ENCODE measurements around the gene NFATC3.

NFATC3 gene

DNA sequence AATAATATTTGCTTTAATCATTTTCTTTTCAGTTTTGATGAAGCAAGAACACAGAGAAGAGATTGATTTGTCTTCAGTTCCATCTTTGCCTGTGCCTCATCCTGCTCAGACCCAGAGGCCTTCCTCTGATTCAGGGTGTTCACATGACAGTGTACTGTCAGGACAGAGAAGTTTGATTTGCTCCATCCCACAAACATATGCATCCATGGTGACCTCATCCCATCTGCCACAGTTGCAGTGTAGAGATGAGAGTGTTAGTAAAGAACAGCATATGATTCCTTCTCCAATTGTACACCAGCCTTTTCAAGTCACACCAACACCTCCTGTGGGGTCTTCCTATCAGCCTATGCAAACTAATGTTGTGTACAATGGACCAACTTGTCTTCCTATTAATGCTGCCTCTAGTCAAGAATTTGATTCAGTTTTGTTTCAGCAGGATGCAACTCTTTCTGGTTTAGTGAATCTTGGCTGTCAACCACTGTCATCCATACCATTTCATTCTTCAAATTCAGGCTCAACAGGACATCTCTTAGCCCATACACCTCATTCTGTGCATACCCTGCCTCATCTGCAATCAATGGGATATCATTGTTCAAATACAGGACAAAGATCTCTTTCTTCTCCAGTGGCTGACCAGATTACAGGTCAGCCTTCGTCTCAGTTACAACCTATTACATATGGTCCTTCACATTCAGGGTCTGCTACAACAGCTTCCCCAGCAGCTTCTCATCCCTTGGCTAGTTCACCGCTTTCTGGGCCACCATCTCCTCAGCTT, 105.8 kb downstream of the NFATC3 start:
- peak; percentile 6 for DNase-seq

DNA sequence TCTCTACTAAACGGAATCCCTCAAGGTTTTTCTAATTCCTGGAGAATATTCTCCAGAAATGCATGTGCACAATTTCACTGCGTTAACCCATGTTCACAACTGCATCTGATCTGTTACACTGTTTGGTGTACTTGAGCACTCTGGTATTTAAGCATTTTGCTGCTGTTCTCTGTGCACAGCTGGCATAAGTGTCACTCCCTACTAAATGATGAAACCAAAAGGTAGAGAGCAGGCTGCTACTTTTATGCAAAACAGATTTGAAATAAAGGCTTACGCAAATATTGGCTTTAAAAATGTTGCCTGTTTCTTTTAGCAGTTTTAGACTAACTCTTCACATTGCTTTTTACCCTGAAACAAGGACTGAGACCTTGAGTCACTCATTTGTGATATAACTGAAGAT, 109.1 kb downstream of the NFATC3 start:
- no peak for DNase-seq

DNA sequence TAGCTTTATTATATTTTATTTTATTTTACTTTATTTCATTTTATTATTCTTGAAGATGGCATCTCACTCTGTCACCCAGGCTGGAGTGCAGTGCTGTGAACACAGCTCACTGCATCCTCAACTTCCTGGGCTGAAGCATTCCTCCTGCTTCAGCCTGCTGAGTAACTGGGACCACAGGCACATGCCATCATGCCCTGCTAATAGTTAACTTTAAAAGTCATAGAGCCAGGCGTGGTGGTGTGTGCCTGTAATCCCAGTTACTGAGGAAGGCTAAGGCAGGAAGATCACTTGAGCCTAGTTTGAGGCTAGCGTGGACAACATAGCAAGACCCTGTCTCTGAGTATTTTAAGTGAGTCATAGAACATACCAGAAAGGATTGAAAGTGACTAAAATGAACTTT, 112.1 kb downstream of the NFATC3 start:
- peak; percentile 9 for DNase-seq

DNA sequence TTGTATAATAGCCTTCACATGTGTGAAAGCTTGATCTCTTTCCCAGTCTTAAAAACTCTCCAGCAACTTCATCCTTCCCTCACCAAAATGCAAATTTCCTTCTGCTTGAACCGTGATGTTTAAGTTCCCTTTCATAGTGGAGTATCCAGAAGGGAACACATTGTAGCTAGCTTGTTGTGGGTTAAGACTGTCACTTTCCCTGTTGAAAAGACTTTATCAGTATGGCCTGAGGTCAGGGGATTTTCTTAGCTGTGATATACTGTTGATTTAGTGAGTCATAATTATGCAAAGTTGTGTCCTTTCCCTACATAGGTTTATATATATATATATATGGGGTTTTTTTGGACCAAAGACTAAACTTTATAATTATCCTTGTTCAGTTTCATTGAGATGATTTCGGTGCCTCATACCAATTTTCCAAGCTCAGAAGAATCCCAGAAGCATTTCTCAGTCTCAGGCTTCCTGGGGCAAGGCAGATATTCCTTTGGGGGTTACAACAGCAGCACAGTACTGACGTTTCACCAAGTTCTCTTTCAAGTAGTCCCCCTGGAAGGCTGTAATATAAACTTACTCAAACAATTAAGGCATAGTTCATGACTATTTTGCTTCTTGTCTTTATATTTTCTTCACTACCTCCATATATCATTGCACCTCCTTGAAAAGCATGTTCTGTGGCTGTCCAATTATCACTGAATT, 115.1 kb downstream of the NFATC3 start:
- DNase-seq, result peak; percentile 25

DNA sequence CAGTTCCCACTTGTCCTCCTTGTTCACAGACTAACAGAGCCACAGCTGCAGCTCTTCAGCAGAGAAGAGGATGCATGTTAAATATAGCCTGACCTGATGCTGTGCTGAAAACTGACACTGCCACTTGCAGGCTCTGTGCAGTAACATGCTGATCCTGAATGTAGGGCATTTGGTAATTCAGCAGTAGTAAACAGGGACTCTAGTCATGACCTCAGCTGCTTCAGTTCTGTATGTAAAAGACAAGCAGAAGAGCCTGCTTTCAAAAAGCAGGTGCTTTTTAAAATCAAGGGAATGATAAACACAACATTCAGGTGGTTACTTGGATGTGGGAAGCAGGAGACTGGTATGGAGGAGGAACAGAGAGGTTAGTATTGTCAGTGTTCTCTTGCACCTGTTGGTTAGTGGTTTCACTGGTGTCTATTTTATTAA, 116.9 kb downstream of the NFATC3 start:
- DNase-seq, result no peak

DNA sequence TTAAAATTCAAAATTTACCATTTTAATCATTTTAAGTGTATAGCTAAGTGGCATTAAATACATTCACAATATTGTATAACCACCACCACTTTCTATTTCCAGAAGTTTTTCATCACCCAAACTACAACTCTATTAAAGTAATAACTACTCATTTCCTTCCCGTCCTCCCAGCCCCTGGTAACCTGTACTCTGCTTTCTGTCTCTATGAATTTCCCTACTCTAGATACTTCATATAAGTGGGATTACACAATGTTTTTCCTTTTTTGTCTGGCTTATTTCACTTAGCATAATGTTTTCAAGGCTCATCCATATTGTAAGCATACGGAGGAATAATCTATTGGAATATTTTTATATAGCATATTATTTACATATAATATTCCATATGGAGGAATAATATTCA, 121.1 kb downstream of the NFATC3 start:
- DNase-seq, result no peak

DNA sequence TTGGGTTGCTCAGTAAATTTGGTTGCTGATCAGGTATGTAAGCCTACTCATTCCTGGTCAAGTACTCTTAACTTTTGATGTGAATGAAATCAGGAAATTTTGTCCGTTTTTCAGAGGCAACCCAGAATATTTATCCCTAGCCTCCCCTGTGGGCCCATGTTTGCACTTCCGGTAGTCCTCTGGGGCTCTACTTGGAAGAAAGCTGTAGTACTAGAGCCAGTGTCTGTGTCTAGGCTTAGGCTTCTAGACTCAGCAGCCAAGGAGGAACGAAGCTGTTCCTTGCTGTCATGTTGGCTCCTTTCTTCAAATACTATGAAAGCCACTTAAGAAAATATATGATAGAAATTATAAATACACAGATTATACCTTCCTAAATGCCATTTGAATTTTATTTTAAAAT, 129.6 kb downstream of the NFATC3 start:
- no peak for DNase-seq

DNA sequence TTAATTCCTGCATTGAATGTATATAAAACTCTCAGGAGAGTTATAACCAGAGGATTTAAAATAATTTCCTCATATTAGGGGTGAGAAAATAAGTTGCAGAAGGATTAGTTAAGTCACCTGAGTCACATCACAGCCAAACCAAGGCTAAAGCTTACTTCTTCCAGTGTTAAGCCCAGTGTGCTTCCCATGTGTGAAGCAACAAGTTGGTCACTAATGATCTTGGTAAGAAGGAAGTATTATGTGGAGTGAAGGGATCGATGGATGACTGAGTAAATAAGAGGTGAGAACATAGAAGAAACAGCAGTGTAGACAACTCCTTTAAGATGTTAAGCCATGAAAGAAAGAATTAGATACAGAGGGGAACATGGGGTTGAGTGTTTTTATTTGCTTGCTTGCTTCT, 130.1 kb downstream of the NFATC3 start:
- no peak for DNase-seq

DNA sequence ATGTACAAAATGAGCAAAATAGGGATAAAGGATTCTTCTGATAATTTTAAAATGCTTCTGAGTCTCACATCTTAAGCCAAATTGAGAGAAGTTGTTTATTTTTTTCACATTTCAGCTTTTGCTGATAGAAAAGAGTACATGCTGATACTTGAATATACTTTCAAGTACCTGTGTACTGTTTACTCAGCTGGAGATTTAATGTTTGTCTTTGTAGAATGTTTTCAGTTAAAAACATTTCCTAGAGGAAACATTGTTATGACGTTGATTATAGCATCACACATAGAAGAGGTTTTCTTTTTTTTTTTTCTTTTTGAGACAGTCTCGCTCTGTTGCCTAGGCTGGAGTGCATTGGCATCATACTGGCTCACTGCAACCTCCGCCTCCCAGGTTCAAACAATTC, 131.1 kb downstream of the NFATC3 start:
- DNase-seq, result no peak

DNA sequence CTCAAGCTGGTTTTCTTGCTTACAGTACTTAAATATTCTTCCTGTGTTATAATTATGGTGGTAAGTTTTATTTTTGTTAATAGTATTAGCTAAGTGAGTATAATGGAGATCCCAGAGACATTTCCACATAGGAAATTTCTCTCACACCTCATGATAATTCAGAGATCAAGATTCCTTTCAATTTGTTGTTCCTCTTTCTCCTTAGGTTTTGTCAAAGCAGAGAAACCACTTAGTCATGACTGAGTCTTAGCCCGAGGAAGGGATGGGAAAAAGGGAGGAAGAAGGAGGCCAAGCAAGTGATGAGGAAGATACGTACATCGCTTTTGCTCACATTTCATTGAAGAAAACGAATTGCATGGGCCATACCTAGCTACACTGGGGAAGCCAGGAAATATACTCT, 132.3 kb downstream of the NFATC3 start:
- DNase-seq, result no peak

DNA sequence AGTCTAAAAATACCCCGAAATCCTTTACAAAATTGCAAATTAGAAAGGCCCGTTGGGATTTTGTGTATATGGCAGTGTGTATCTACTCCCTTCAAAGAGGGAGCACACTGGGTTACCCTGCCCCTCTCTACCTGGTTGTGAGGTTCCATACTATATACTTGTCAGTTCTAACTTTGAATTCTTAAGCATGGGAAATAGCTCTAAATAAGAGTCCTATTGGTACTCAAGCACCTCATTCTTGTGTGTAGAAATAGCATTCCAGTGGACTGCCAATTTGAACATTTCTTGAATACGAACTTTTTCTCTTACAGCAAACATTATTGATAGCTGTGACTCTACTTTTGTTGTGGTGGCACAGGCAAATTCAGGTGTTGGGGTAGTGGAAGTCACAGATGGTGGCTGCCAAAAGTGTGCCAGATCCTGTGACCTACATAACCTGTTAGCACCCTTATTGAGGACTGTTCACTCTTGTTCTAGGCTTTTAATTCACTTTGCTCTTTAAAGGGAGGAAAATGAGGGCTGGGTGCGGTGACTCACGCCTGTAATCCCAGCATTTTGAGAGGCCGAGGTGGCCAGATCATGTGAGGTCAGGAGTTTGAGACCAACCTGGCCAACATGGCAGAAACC, 134.7 kb downstream of the NFATC3 start:
- DNase-seq, result no peak

DNA sequence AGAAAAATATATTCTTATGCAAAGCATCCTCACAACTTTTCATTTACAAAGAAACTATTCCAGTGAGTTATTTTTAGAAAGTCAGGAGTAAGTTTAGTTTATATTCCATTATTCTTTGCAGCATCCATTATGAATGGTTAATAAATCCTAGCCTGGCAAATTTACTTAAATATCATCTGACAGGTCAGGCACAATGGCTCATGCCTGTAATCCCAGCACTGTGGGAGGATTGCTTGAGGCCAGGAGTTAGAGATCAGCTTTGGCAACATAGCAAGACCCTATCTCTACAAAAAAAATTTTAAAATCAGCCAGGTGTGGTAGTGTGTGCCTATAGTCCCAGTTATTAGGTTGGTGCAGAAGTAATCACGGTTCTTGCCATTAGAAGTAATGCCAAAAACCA, 137.9 kb downstream of the NFATC3 start:
- no peak for DNase-seq

DNA sequence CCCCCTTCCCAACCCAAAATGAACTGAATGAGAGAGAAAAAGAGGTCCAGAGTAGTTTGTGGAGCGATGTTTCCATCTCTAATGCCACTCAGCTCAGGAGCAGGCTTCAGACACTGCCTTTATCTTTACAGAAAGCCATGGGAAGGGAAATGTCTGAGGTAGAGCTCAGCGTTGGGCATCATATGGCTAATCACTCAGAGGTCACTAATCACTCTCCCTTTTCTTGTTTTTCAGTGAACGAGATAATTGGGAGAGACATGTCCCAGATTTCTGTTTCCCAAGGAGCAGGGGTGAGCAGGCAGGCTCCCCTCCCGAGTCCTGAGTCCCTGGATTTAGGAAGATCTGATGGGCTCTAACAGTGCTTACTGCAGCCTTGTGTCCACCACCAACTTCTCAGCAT, 140.9 kb downstream of the NFATC3 start:
- no peak for DNase-seq

DNA sequence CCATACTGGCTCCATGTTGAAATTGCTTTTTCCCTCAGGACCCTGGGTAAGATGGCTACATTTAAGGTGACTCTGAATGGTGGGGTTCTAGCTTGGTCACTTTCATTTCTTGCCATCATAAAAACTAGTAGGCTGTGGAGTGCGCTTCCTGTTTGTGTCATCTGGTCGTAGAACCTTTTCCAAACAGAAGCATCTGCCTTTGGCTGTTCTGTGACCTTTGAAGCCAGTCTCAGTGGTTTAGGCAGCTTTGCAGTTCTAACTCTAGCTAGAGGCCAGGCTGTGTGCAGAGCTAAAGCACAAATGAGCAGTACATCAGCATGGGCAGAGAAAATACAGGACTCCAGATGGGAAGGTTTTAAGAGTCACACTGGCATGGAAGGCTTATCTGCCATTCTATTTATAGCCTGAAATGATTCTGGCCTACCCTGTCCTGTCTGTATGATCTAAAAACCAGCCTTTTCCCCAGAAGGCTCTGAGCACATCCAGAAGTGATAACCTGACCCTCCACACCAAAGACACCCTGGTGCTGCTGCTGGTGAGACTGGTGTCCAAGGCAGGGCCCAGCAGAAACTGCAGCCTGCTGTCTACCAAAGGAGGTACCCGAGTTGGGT, 142.1 kb downstream of the NFATC3 start:
- DNase-seq, result no peak

DNA sequence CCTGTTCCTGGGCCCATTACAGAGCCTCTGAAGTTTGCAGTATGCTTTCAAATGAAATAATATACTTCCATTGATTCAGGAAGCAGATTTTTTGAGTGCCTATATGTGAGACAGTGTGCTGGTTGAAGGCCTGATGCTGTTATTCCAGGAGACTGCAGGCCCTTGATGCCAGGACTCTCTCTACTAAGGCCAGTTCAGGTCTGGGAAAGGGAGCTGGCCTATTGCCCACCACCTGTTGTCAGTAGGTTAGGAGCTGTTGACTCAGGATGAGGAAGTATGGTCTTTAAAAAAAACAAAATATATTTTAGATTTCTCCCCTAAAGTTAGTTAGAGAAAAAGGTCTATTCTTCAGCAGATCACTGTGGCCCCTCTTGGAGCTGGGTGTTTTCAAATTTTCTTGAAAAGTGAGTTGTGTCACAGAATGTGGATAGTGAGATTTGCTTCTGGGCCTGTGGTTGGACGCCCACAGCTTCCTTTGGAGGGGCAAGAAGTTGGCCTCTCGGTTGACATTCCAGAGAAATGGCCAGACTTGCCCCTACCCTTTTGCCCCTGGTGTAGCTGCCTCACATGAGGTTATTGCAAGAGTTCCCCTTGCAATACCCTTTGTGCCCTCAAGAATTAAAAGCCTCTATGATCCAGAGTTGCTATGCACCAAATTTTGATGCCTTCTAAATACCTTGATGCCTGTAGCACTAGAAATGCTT, 142.8 kb downstream of the NFATC3 start:
- no peak for DNase-seq

DNA sequence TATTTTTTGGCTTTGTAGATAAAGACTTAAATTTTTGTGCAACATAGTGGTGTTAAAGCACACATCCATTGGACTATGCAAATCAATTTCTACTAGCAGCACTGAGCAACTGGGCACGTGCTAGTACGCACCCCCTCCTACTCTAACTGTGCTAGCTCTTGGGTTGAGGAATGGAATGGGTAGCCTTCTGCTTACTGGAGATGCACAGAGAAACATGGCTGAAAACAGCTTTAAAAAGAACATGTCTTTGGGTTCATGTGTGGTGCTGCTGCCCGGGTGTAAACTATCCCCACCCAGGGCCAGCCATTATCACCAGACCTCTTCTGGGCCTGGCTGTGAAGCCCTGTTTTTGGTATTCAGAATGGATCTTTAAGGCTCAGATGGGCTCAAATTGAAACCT, 143.5 kb downstream of the NFATC3 start:
- DNase-seq, result no peak

DNA sequence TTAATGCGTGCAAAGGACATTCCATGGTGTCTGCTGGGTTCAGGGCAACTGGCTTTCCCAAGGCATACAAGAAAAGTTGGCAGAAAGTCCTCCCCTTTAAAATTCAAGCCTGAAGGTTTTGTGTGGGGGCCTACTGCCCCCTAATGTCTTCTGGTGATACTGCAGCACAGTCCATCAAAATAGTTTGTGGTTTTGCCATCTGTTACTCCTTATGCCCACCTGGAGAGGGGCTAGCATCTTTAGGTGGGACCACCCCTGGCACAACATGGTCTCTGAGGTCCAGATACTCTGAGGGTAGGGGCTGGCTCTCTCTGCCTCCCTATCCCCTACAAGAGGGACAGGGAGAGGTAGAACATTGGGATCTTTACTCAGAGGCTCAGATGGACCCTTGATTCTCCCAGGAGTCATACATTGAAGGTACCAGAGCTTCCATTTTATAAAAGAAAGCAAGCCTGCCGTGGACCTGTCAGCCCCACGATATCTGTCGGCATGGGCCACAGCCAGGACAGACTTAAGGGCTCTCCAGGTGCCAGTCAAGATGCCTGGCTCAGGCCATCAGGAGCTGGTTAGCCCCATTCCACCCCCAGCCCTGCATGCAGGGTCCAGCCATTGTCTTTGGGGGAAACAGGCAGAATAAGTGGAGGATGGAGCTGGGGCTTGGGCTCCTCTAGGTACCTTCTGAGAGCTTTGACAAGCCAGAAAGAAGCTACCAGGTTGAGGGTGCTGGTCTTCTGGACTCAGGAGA, 144.4 kb downstream of the NFATC3 start:
- peak; percentile 67 for DNase-seq

DNA sequence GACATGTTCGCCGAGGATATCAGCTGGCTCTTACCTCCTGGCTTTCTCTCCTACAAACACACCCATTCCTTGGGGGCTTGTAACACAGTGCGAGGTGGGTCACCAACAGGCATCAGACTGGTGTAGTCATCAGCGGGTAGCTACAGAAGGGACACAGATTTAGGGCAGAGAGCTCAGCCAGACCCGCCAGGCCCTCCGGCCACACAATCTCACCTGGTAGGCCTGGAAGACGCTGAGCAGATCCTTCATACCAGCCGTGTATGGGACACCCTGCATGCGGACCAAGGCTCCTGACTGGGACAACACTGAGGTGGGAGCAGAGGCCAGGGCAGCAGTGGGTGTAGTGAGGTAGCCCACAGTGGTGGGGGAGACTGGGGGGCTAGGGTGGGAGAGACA, 145.0 kb downstream of the NFATC3 start:
- no peak for DNase-seq

DNA sequence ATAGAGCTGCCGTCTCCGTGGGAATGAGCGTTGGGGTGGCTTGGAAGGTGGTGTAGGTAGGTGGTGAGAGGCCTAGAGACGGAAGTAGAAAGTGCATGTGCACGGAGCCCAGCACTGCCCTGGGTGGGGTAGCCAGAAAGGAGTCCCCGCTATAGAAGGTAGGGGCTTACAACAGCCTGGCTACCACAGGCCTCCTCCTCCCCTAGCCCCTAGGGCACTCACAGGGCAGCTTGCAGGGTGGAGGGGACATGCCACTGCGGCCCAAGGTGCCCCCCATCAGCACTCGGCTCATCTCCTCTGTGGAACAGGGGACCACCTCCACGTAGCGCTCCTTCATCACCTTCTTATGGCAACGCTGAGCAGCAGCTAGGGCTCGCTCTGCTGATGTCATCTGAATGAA, 145.8 kb downstream of the NFATC3 start:
- no peak for DNase-seq

DNA sequence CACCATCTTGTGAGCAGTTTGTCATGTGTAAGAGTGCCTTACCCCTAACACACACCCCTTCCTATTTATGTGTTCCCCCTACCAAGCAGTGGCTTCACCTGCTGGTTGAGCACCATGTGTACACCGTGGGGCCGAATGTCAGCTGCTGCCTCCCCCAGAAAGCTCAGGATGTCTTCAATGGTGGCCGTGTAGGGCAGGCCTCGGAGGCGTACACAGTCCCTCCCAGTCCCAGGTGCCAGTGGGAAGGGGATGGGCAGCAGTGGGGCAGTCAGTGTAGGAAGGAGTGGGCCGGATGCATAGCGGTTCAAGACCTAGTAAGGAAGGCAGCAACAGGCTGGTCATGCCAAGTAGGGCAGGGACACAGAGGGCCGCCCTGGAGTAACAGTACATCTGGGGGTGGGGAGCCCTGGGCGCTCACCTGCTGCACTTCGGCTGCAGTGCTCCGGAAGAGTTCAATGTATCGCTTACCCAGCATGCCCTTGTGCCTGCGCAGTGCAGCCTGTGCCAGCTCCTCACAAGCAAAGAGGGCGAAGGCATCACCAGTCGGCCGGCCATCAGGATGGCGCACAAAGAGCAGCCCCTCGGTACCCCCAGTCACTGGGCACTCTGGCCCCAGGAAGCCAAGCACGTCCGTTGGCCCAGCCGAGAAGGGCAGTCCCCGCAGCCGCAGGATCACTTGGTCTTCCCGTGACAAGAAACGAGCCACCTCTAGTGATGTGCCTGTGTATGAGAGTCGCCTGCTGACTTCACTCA, 146.4 kb downstream of the NFATC3 start:
- DNase-seq, result no peak

DNA sequence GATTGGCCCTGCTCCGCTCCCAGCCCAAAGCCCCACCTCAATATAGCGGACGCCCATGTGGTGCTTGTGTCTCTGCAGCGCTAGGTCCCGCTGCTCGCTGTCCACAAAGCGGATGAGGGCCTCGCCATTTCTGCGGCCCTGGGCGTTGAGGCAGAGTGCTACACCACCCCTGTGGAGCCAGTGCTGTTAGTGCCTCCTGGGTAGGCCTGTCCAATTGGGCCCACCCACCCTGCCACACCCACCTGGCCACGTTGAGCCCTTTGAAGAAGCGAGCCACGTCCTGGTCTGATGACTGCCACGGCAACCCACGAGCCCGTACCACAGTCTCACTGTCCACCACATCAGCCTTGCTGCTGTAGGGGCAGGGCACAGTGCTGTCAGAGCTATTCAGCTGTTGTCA, 147.2 kb downstream of the NFATC3 start:
- no peak for DNase-seq

Data from fibroblast of upper back skin (primary cell).